COLO668 (cell line): Measurements from ENCODE around the gene NEURL1.
A peak's percentile ranks its signal among the peaks of the same experiment; 100 is the strongest.
"Not testable (repeated sequence)": the region's sequence is repeated elsewhere in the genome, so short reads cannot be mapped to it uniquely, and the experiment has no call there.

Source experiments
- DNase-seq: peaks from one replicate; lab custom pipeline; 2025; ENCODE audit not compliant: unreplicated experiment; lab: John Stamatoyannopoulos, UW

Gene NEURL1

DNA sequence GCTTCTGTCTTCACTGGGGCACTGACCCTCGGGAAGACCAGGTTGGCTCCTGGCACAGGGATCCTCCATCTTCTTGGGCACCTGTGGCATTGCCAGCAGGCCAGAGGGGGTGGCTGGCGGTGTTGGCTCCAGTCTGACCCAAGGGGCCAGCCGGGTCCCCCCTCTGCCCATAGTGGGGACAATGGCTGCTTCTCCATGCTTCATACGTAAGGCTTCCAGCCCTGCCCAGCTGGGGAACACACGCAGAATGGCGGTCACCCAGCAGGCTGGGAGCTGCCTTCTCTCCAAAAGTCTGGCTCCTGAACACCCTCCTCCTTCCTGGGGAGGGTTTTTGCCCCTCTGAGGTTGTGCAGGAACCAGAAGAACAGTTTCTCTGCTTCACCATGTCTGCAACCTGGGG, 106.8 kb downstream of the NEURL1 start:
- DNase-seq: no peak

GRCh38 chr10:103600956-103601569, 107.6 kb downstream of the NEURL1 start:
- DNase-seq: no peak

DNA sequence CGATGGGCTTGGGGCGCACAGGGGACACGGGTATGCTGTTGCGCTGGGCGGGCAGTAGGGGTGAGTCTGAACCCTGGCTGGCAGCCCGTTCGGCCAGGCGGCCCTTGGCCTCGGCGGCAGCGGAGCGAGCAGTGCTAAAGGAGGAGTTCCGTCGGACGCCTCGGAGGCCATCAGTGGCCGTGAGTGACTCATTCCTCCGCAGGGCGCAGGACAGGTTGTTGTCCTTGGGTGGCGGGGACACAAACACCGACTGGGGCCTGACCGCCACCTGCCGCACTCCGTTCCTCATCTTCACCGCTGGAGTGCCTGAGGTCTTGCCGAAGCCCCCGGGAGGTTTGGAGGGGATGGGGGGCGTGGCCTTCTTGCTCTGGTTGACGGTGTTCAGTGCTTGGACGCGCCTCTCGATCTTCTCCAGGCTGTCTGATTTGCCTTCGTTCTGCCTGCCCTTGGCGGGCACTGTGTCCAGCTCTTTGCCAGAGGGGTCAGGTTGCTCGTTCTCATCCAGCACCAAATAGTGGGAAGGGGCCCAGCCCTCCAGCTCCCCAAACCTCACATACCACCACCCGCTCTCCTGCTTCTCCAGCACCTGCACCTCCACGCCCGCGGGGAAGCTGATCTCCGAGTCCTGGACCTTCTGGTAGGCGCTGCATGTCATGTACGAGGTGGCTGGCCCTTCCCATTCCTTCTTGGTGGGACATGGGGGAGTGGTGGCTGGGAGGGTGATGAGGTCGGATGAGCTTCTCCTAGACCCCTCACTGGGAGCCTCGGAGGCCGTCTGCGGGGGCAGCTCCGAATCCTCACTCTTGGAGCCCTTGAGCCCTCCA, 108.7 kb downstream of the NEURL1 start:
- DNase-seq: no peak

DNA sequence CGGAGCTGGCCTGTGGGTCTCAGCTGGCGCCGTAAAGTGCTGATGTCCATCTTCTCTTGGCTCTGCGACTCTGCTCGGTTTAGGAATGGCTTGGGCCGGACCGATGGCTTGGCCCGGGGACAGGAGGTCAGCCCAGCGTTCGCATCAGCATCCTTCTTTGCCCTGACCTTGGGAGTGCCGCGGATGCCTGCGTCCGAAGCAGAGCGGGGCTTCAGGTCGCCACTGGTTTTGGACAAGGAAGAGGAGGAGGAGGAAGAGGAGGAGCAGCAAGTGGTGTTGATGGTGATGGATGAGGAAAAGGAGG, 109.3 kb downstream of the NEURL1 start:
- DNase-seq: no peak

DNA sequence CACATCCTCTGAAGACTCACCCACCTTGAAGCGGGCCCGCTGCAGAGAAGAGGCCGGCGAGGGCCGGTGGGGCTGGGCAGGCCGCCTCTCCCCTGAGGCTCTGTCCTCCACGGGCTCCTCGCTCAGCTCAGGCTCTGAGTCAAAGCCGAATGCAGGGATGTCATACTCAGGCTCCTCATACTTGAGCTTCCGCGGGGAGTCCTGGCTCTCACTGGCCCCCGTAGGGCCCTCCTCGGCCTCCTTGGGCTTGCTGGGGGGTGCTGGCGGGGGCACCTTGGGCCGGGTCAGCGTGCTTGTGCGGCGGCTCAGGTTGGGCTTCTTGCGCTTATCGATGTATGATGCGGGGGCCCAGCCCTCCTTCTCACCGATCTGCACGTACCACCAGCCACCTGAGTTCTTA, 109.9 kb downstream of the NEURL1 start:
- no peak for DNase-seq

DNA sequence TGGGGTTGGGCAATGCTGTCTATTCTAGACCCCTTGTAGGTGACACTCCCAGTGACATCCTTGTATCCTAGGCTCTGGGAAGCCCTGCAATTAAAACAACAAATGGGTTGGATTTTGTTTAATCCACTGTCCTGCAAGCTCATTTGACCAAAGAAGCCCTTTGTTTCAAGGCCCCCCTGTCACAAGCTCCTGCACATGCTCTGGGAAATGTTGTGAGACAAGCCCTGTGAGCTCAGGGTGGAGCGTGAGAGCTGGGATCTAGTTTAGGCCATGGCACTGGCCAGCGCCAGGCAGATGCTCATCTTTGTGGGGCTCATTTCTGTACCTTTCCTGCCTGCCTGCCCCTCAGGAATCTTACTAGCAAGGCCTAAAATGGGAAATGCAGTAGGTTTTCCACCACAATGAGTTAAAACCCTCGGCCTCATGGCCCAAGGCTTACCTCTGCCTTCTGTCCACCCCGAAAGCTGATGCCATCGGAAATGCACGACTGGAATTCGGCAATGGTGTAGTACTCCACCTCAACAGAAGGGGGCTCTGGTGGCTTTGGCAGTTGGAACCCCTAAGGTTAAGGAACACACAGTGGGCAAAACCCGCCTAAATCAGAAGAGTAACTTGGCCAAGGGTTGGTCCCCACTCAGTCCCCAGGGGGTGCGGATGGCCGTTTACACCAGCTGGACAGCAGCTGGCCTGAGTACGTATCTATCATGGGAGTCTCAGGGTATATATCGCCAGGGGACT, 112.0 kb downstream of the NEURL1 start:
- DNase-seq: peak; percentile 25

- DNase-seq: not testable (repeated sequence)
Measured at GRCh38 chr10:103606097-103606438, 112.6 kb downstream of the NEURL1 start.

- DNase-seq: not testable (repeated sequence)
Measured at GRCh38 chr10:103607051-103607450, 113.5 kb downstream of the NEURL1 start.

GRCh38 chr10:103608056-103608455, 114.6 kb downstream of the NEURL1 start:
- not testable (repeated sequence) for DNase-seq

GRCh38 chr10:103609231-103610082, 116.0 kb downstream of the NEURL1 start:
- no peak for DNase-seq

- no peak for DNase-seq
Measured at GRCh38 chr10:103610083-103610472, 116.6 kb downstream of the NEURL1 start.

- no peak for DNase-seq
Measured at GRCh38 chr10:103610921-103611511, 117.5 kb downstream of the NEURL1 start.

DNA sequence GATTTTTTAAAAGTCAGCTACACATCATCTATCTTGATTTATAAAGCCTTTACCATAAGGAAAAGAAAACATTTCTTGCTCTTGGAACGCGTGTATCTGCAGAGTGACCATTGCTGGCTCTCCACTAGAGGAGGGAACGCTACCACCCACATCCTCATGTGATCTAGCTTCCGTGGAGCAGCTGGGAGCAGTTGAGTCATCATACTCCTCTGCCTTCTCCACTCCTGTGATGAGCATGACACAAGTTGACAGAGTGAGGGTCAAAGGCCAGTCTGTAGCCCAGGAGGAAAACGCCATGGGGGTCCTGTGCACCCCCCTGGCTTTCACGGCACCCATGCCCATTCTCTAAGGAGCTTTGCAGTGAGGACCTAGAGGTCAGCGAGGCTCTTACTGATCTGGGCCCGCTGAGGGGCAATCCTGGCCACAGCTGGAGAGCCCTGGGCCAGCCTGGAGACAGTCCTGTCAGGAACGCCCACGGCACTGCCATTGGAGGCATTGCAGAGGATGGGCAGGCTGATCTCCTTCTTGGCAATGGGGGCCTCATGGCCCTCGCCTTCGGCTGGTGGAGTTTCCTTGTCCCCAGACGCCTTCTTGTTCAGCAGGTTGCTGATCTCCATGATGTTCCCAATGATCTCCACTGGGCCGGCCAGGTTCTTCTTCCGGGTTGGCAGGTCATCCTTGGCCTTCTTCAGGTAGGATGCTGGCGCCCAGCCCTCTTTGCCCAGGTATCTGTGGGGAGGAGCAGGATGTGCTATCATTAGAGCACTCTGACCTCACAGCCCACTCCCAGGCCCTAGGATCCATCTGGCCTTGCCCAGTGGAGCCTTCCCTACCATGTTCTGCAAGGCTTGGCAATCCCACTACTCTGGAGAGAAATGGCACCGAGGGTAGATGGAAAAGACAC, 119.2 kb downstream of the NEURL1 start:
- no peak for DNase-seq

DNA sequence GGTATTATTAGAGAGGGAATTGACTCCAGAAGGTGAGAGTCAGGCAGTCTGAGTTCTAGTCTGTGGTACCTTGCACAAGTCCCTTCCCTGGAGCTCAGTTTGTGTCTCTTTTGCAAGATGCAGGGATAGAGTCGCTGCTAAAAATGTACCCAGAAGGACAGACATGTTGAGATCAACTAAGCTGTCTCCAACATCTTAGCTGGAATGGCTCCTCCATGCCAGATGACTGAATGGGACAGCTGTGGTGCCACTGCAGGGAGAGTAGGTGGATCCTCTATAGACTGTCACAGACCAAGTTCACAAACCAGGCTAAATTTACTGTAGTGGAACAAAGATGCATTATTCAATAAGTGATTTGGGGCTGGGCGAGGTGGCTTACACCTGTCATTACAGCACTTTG, 120.1 kb downstream of the NEURL1 start:
- DNase-seq: no peak

- no peak for DNase-seq
Measured at GRCh38 chr10:103614306-103615158, 121.0 kb downstream of the NEURL1 start.

DNA sequence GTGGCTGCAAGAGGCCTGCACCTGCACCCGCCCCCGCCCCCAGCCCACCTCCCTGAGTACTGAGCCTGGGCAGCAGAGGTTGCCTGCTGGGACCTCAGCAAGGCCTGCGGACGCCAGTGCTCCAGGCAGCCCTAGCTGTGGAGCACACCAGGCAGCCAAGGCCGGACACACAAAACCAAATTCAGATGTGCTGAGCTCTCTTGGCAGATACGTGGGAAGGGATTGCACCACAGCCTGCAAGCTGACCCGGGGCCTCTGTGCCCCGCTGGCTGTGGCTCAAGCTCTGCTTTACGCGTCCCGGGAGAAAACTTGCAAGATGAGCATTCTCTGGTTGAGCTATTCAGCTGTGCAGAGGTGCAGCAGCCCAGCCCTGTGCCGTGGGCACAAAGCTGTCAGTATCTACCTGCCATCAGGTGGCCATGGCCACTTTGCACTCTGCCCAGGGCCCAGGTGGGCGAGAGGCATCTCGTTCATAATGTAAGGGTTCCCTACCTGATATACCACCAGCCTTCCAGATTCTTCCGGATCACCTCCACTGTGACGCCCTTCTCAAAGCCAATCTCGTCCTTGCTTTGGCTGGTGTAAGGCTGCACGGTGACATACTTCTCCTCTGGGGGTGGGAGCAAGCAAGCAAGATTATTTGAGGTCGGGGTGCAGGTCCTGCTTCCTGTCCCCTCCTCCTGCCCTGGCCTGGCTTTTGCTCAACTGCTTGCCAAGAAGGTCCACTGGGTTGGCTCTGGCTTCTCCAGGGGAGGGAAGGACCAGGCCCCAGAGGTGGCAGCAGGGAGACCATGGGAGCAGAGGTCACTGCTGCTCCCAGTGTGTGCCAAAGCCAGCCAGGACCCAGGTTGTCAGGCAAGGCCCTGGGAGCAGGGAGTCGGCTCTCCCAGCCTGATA, 123.4 kb downstream of the NEURL1 start:
- DNase-seq: no peak

GRCh38 chr10:103617602-103618385, 124.3 kb downstream of the NEURL1 start:
- DNase-seq: no peak
